CD14-positive monocyte (primary cell): ENCODE results near the gene CX3CR1. TPM values are rescaled to one million over a fixed set of nuclear protein-coding genes. Genes with fewer than 3 reads are reported as not detected.

Experiments
- DNase-seq, 3 donors: peaks; one replicate each; pipeline ENCODE4 v3.0.0-alpha.2; 2011 to 2022
- H2AFZ ChIP-seq: 2 replicates; pipeline ENCODE4 v1.6.0; 2012; ENCODE audit warnings: mild to moderate bottlenecking, low read depth, low read length, inconsistent platforms; ENCODE audit not compliant: insufficient read depth, poor library complexity, severe bottlenecking
- H3K27ac ChIP-seq, 2 donors: 1 replicate in 1 of 2; 2 replicates in 1 of 2; pipeline ENCODE4 v1.5.1; 2012 to 2013; ENCODE audit warnings: low read length in 2 of 2, control low read depth in 1 of 2, inconsistent platforms in 1 of 2, low read depth in 1 of 2, mild to moderate bottlenecking in 1 of 2
- H3K27me3 ChIP-seq, 2 donors: one replicate each; pipeline versions ENCODE4 v1.6.0 to v1.6.1; 2011 to 2013; ENCODE audit warnings: low read length in 2 of 2; ENCODE audit not compliant: control insufficient read depth in 2 of 2, insufficient read depth in 2 of 2
- H3K36me3 ChIP-seq, 2 donors: replicated peaks in 1 of 2; 1 replicate in 1 of 2; 2 replicates in 1 of 2; pipeline versions ENCODE4 v1.5.1 to v1.6.1; 2012 to 2013; ENCODE audit warnings: low read length in 2 of 2, control low read depth in 1 of 2, inconsistent platforms in 1 of 2, mild to moderate bottlenecking in 1 of 2; ENCODE audit not compliant: insufficient read depth in 2 of 2, control insufficient read depth in 1 of 2
- H3K4me1 ChIP-seq, 2 donors: 1 replicate in 1 of 2; 2 replicates in 1 of 2; pipeline versions ENCODE4 v1.5.1 to v1.6.1; 2012 to 2013; ENCODE audit warnings: low read length in 2 of 2, control low read depth in 1 of 2, inconsistent platforms in 1 of 2, mild to moderate bottlenecking in 1 of 2, moderate library complexity in 1 of 2; ENCODE audit not compliant: insufficient read depth in 2 of 2, control insufficient read depth in 1 of 2
- H3K4me2 ChIP-seq: replicated peaks from 2 replicates; pipeline ENCODE3; 2012; ENCODE audit warnings: low read length, moderate library complexity, mild to moderate bottlenecking; ENCODE audit not compliant: poor library complexity, severe bottlenecking; ENCODE audit errors: extremely low read depth
- H3K4me3 ChIP-seq, 3 experiments: fragments of 200-600 bp in 1 of 3; sonication (generic) in 1 of 3; replicated peaks in 1 of 3; 1 replicate in 2 of 3; 2 replicates in 1 of 3; pipeline ENCODE4 v1.5.1; 2011 to 2013; ENCODE audit warnings: low read length in 3 of 3, mild to moderate bottlenecking in 3 of 3, control low read depth in 2 of 3, low read depth in 2 of 3, inconsistent platforms in 1 of 3, moderate library complexity in 1 of 3
- H3K79me2 ChIP-seq: 2 replicates; pipeline ENCODE4 v1.6.0; 2012; ENCODE audit warnings: mild to moderate bottlenecking, control low read depth, inconsistent platforms, low read length, moderate library complexity; ENCODE audit not compliant: insufficient read depth
- H3K9ac ChIP-seq: 2 replicates; pipeline ENCODE4 v1.6.0; 2017; ENCODE audit warnings: low read length, mild to moderate bottlenecking; ENCODE audit not compliant: insufficient read depth, poor library complexity, severe bottlenecking
- H3K9me3 ChIP-seq, 2 donors: replicated peaks in 1 of 2; 1 replicate in 1 of 2; 2 replicates in 1 of 2; pipeline versions ENCODE4 v1.5.1 to v1.6.1; 2012 to 2013; ENCODE audit warnings: low read length in 2 of 2, control low read depth in 1 of 2; ENCODE audit not compliant: control insufficient read depth in 1 of 2, insufficient read depth in 1 of 2
- H4K20me1 ChIP-seq: 2 replicates; pipeline ENCODE4 v1.6.0; 2012; ENCODE audit warnings: mild to moderate bottlenecking, low read length, control low read depth, moderate library complexity; ENCODE audit not compliant: insufficient read depth
- H3K27ac Mint-ChIP-seq, 7 donors: one replicate each; pipeline ENCODE4 v1.8.0; 2020; ENCODE audit warnings: mild to moderate bottlenecking in 7 of 7, mixed read lengths in 7 of 7, moderate library complexity in 6 of 7, inconsistent platforms in 2 of 7
- H3K27me3 Mint-ChIP-seq, 3 donors: one replicate each; pipeline ENCODE4 v1.8.0; 2021 to 2022; ENCODE audit warnings: low read depth in 3 of 3, mild to moderate bottlenecking in 3 of 3, mixed read lengths in 3 of 3, moderate library complexity in 3 of 3, inconsistent platforms in 1 of 3
- H3K36me3 Mint-ChIP-seq, 2 donors: one replicate each; pipeline ENCODE4 v1.8.0; 2020; ENCODE audit warnings: mixed read lengths in 2 of 2, inconsistent platforms in 1 of 2, mild to moderate bottlenecking in 1 of 2
- H3K4me1 Mint-ChIP-seq: one replicate; pipeline ENCODE4 v1.8.0; 2020; ENCODE audit warnings: mild to moderate bottlenecking, mixed read lengths
- H3K4me3 Mint-ChIP-seq, 2 donors: one replicate each; pipeline ENCODE4 v1.8.0; 2020; ENCODE audit warnings: mild to moderate bottlenecking in 2 of 2, mixed read lengths in 2 of 2, moderate library complexity in 1 of 2
- H3K9me3 Mint-ChIP-seq, 7 donors: one replicate each; pipeline ENCODE4 v1.8.0; 2020 to 2022; ENCODE audit warnings: mixed read lengths in 7 of 7, mild to moderate bottlenecking in 6 of 7, moderate library complexity in 6 of 7, inconsistent platforms in 2 of 7
- WGBS: methylation state at CpG from one replicate; pipeline ENCODE4 v1.1.5; 2013; ENCODE audit warnings: missing lambda C conversion rate; ENCODE audit not compliant: insufficient coverage; 5-methylcytosine and 5-hydroxymethylcytosine counted together
- intact Hi-C, 2 donors: fragments of 100-400 bp; cut with micrococcal nuclease; formaldehyde crosslinking; loops; one replicate each; pipeline versions ENCODE4 v1.15.0 to v1.15.1; 2023
- polyA plus RNA-seq, 3 donors: library from polyadenylated mRNA; depleted of rRNA in 1 of 3; unstranded in 2 of 3; stranded (reverse) in 1 of 3; fragments of 300-500 nt in 2 of 3; fragments of >200 nt in 1 of 3; fragmentation: Illumina TruSeq in 2 of 3; gene quantifications; 1 replicate in 2 of 3; 2 replicates in 1 of 3; pipeline ENCODE4 v1.2.3, GENCODE V29; 2012 to 2021
- TF ChIP-seq, protein P1 (sequence below): fragments of 200-600 bp; IDR thresholded peaks from one replicate; pipeline ENCODE4 v1.8.0; 2022; ENCODE audit warnings: antibody characterized with exemption, mild to moderate bottlenecking

Gene CX3CR1
- polyA plus RNA-seq, 3 donors: 25.9 to 405 (median 184) TPM

DNA sequence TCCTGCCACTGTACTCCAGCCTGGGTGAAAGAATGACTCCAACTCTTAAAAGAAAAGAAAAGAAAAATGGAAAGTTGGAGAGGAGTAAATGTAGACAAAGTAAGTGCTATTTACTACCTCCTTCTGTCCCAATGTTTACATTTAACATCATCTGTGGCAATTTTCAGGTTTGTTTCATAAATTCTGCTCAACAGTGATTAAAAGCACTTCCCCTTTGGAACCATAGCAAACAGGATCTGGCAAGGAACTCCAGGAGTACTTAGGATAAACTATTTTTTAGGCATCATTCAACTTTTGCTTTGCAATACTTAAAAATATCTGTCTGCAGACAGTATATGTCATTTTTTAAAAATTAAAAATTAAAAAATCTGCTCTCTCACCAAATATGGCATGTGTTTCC, 5.5 kb upstream of the CX3CR1 start:
- no peak overlapping the region for H2AFZ ChIP-seq
- peak overlapping the region in 1 of 2 donors; percentile 43 for H3K27ac ChIP-seq
- no peak for DNase-seq
- peak overlapping the region in 3 of 7 donors; percentile 10 to 87 (median 84) for H3K27ac Mint-ChIP-seq
- H3K4me3 ChIP-seq: no peak overlapping the region
- no peaks in the 10 kb centered on the region for H3K36me3 ChIP-seq
- no peak overlapping the region for H3K9ac ChIP-seq
- no peak overlapping the region for H3K4me2 ChIP-seq
- H4K20me1 ChIP-seq: no peaks in the 10 kb centered on the region
- H3K9me3 ChIP-seq: no peaks in the 10 kb centered on the region
- TF ChIP-seq, protein P1, sequence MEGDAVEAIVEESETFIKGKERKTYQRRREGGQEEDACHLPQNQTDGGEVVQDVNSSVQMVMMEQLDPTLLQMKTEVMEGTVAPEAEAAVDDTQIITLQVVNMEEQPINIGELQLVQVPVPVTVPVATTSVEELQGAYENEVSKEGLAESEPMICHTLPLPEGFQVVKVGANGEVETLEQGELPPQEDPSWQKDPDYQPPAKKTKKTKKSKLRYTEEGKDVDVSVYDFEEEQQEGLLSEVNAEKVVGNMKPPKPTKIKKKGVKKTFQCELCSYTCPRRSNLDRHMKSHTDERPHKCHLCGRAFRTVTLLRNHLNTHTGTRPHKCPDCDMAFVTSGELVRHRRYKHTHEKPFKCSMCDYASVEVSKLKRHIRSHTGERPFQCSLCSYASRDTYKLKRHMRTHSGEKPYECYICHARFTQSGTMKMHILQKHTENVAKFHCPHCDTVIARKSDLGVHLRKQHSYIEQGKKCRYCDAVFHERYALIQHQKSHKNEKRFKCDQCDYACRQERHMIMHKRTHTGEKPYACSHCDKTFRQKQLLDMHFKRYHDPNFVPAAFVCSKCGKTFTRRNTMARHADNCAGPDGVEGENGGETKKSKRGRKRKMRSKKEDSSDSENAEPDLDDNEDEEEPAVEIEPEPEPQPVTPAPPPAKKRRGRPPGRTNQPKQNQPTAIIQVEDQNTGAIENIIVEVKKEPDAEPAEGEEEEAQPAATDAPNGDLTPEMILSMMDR: no peak
- no peaks in the 10 kb centered on the region for H3K27me3 ChIP-seq
- H3K9me3 Mint-ChIP-seq: peaks cover 0 to 3% (median 0%) of the 10 kb centered on the region in 7 donors
- H3K36me3 Mint-ChIP-seq: no peaks in the 10 kb centered on the region
- H3K4me3 Mint-ChIP-seq: no peak overlapping the region
- H3K4me1 ChIP-seq: peaks cover 39 to 43% of the 10 kb centered on the region in 2 donors
- peaks cover 49% of the 10 kb centered on the region for H3K4me1 Mint-ChIP-seq
- intact Hi-C loops: loop anchor here in 1 of 2 donors (10.0 kb wide), 1 partner anchor 181 kb away; the partner anchor contains the start of genes GORASP1 and TTC21A
- peaks cover 0 to 2% (median 1%) of the 10 kb centered on the region in 3 donors for H3K27me3 Mint-ChIP-seq
- peaks cover 13% of the 10 kb centered on the region for H3K79me2 ChIP-seq

DNA sequence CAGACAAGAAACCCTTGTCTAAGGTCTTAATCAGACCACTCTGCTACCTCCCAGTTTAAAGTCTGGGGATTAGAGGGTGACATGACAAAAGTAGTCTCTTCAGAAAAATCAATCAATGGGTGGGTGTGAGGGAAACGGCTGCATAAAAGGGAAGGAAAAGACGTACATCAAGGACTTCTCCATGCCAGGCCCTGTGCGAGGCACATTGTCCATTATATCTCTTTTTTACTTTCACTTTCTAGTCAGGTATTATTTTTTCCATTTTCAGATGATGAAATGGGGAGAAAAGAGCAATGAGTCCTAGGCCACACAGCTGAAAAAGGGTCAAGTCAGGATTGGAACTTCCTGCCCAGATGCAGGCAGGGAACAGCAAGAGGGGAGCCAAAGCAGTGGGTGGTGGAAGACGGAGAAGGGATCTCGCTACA, 4.6 kb upstream of the CX3CR1 start:
- Mint-ChIP-seq H3K36me3 (no peaks in the 10 kb centered on the region), H3K4me1 (peaks cover 58% of the 10 kb centered on the region), H3K27ac (peak overlapping the region; percentile 69 to 92 (median 87)), H3K27me3 (peaks cover 0 to 2% (median 0%) of the 10 kb centered on the region in 3 donors), H3K4me3 (peak overlapping the region in 1 of 2 donors; percentile 66), H3K9me3 (peaks cover 0 to 3% (median 0%) of the 10 kb centered on the region in 7 donors)
- Histone ChIP-seq H3K4me1 (peaks cover 48 to 49% of the 10 kb centered on the region in 2 donors), H3K27ac (peak overlapping the region; percentile 30 to 43), H3K79me2 (peaks cover 21% of the 10 kb centered on the region), H3K9ac (no peak overlapping the region), H3K36me3 (no peaks in the 10 kb centered on the region), H4K20me1 (no peaks in the 10 kb centered on the region), H3K9me3 (no peaks in the 10 kb centered on the region), H3K27me3 (no peaks in the 10 kb centered on the region), H3K4me2 (peak overlapping the region; percentile 25), H2AFZ (no peak overlapping the region), H3K4me3 (peak overlapping the region in 1 of 3 experiments; percentile 26)
- DNase-seq: peak in 2 of 3 donors; percentile 48 to 49
- intact Hi-C loops: loop anchor here (5.0 to 10.0 kb wide), 2 partner anchors 37 to 180 kb away; partner anchors contain the start of genes GORASP1 (in 1 of the 2) and TTC21A (in 1 of the 2)
- no CpG with 5 or more reads among the region's 5 CpGs for WGBS
- TF ChIP-seq, protein P1: no peak
